Measurements from ENCODE around the gene FNBP1.

- TF ChIP-seq ZNF564 (CRISPR knock-in tag; IDR thresholded peaks at IDR 0.05), result no peak
- no peak for TF ChIP-seq ZNF652 (CRISPR knock-in tag; IDR thresholded peaks at IDR 0.05; ENCODE audit: borderline replicate concordance, low read depth)
- no peak for TF ChIP-seq MED8 (CRISPR knock-in tag; IDR thresholded peaks at IDR 0.05; ENCODE audit: insufficient replicate concordance)
- TF ChIP-seq ZFP41 (CRISPR knock-in tag; IDR thresholded peaks at IDR 0.05; ENCODE audit: borderline replicate concordance), result no peak
- no peak for TF ChIP-seq CTCF (CRISPR knock-in tag; IDR thresholded peaks at IDR 0.05)
- TF ChIP-seq EZH2 (conservative IDR thresholded peaks at IDR 0.05; ENCODE audit: low read depth, low read length), result no peak
- no peak for TF ChIP-seq ZNF326 (CRISPR knock-in tag; IDR thresholded peaks at IDR 0.05; ENCODE audit: borderline replicate concordance)
- TF ChIP-seq RBM39 (IDR thresholded peaks at IDR 0.05; ENCODE audit: low read depth, low read length, poor library complexity, severe bottlenecking), result no peak
- no peak for TF ChIP-seq RAD21 (CRISPR knock-in tag; IDR thresholded peaks at IDR 0.05)
- TF ChIP-seq MAFK (conservative IDR thresholded peaks at IDR 0.05 in 1 of 2, IDR thresholded peaks at IDR 0.05 in 1 of 2; ENCODE audit: low read length in 2 of 2), result no peak
Measured at GRCh38 chr9:129953736-129954135, 89.3 kb downstream of the FNBP1 start.
